T-helper 2 cell treated with Interferon-gamma antibody and Interleukin-4, amounts not matched to agents 5 μg/mL and 100 μg/mL, for 36 hours (primary cell): ENCODE measurements around the gene PATE3.

Experiments
- DNase-seq: peaks from one replicate; pipeline ENCODE4 v3.0.0; 2021; ENCODE audit warnings: low spot score
- H3K27ac Mint-ChIP-seq: one replicate; pipeline ENCODE4 v1.8.0; 2021; ENCODE audit warnings: mild to moderate bottlenecking, mixed read lengths
- H3K27me3 Mint-ChIP-seq: one replicate; pipeline ENCODE4 v1.8.0; 2021; ENCODE audit warnings: low read depth, mixed read lengths
- H3K36me3 Mint-ChIP-seq: one replicate; pipeline ENCODE4 v1.8.0; 2021; ENCODE audit warnings: low read depth, mixed read lengths
- H3K4me1 Mint-ChIP-seq: one replicate; pipeline ENCODE4 v1.8.0; 2021; ENCODE audit warnings: low read depth, mixed read lengths
- H3K4me3 Mint-ChIP-seq: one replicate; pipeline ENCODE4 v1.8.0; 2022; ENCODE audit warnings: mild to moderate bottlenecking, moderate library complexity, mixed read lengths
- H3K9me3 Mint-ChIP-seq: one replicate; pipeline ENCODE4 v1.8.0; 2021; ENCODE audit warnings: mixed read lengths

The PATE3 gene

DNA sequence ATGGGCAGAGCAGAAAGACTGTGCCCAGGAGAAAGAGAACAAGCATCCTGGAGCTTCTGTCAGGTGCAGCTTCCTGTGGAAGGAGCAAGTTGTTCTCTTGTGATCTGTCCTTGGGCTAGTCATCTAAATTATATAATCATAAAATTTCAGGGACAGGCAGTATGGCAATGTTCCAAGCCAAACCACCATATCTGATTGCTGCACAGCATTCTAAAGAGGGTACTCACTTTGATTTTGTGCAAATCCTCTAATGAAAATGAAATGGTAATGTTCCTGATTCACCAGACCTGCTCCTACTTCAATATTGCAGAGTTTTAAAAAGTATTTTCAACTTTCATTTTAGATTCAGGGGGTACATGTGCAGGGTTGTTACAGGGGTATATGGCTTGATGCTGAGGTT is 9.2 kb upstream of the PATE3 start, which contains the start of gene PATE2:
TSS of gene PATE2 (minus strand) at position 101 of the 400 bp plus-strand sequence. CDS start at position 46, 55 bp downstream.
- Mint-ChIP-seq H3K4me3 (no peak within 1 kb of the TSS), H3K36me3 (no peaks in the 10 kb centered on the region), H3K9me3 (no peaks in the 10 kb centered on the region), H3K27ac (no peak within 1 kb of the TSS), H3K27me3 (peaks cover 7% of the 10 kb centered on the region), H3K4me1 (peaks cover 2% of the 10 kb centered on the region)
- no peak for DNase-seq

DNA sequence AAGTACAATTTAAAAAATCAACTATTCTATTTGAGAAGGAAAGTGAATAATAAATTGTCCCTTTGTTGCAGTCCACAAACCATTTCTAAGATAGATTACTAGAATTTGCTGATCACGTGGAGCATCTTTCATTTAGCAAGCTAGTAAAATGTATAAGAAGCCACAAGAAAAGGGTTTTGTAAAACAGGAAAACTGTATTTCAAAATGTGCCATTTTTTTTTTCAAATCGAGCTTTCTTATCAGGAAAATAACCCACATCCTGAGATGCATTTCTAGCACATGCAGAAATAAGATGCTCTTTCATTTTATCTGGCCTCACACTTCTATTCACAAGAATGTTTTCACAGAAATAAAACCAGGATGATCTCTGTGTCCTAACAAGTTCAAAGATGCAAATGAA is 3.2 kb upstream of the PATE3 start:
- Mint-ChIP-seq H3K27me3 (peaks cover 12% of the 10 kb centered on the region), H3K4me3 (no peak overlapping the region), H3K27ac (no peak overlapping the region), H3K36me3 (no peaks in the 10 kb centered on the region), H3K9me3 (no peaks in the 10 kb centered on the region), H3K4me1 (peaks cover 2% of the 10 kb centered on the region)
- no peak for DNase-seq

DNA sequence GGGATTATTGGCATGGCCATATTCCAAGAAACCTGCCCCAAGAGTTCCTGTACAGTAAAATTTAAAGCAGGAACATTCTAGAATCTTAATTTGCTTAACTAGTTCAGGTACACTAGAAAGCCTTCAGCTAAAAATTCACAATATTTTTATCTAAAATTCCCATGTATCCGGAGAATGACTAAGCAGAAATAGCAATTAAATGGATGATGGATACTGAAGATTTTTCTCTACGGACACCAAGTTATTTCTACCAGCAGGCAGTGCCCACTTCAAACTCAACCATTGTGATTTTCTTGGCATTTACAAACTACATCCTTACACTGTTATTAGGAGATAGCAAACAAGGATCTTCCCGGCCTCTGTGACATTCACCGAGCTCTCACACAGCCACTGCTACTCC is 2.9 kb downstream of the PATE3 start:
- peaks cover 5% of the 10 kb centered on the region for H3K27me3 Mint-ChIP-seq
- H3K27ac Mint-ChIP-seq = no peak overlapping the region
- H3K4me3 Mint-ChIP-seq = no peak overlapping the region
- H3K36me3 Mint-ChIP-seq = no peaks in the 10 kb centered on the region
- no peaks in the 10 kb centered on the region for H3K4me1 Mint-ChIP-seq
- no peak for DNase-seq
- peaks cover 6% of the 10 kb centered on the region for H3K9me3 Mint-ChIP-seq

DNA sequence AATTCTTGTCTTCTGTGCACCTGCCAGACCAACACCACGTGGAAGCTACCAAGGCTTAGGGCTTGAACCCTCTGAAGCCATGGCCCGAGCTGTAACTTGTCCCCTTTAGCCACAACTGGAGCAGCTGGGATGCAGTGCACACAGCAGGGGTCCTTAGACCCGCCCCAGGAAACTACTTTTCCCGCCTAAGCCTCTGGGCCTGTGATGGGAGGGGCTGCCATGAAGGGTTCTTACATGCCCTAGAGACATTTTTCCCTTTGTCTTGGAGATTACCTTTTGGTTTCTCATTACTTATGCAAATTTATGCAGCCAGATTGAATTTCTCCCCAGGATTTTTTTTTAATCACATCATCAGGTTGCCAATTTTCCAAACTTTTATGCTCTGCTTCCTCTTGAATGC is 9.7 kb downstream of the PATE3 start:
- Mint-ChIP-seq H3K27ac (no peak overlapping the region), H3K9me3 (peaks cover 38% of the 10 kb centered on the region), H3K4me1 (no peaks in the 10 kb centered on the region), H3K4me3 (no peak overlapping the region), H3K27me3 (no peaks in the 10 kb centered on the region), H3K36me3 (no peaks in the 10 kb centered on the region)
- DNase-seq = no peak

DNA sequence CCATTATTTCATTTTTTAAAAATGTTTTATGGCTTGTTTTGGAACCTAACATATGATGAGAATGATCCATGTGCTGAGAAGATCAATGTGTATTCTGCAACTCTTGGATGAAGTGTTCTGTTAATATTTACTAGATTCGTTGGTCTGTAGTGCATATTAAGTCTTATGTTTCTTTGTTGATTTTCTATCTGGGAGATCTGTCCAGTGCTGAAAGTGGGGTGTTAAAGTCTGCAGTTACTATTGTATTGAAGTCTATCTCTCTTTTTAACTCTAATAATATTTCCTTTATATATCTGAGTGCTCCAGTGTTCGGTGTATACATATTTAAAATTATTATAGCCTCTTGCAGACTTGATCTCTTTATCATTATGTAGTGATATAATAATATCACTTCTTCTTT is 11.9 kb downstream of the PATE3 start:
- H3K4me3 Mint-ChIP-seq = no peak overlapping the region
- no peaks in the 10 kb centered on the region for H3K27me3 Mint-ChIP-seq
- H3K36me3 Mint-ChIP-seq = no peaks in the 10 kb centered on the region
- H3K27ac Mint-ChIP-seq = no peak overlapping the region
- no peaks in the 10 kb centered on the region for H3K4me1 Mint-ChIP-seq
- peaks cover 46% of the 10 kb centered on the region for H3K9me3 Mint-ChIP-seq
- DNase-seq = no peak

DNA sequence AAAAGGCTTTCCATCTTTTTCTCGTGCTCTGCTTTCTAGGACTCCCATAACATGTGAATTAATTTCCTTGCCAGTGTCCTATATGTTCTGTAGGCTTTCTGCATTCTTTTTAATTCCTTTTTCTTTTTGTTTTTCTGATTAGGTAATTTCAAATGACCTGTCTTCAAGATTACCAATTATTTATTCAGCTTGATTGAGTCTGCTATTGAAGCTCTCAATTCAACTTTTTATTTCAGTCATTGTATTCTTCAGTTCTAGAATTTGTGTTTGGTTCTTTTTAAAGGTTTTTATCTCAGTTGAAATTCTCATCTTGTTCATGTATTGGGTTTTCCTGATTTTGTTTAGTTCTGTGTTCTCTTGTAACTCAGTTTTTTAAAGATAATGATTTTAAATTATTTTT is 14.5 kb downstream of the PATE3 start:
- Mint-ChIP-seq H3K36me3 (no peaks in the 10 kb centered on the region), H3K9me3 (peaks cover 46% of the 10 kb centered on the region), H3K4me1 (no peaks in the 10 kb centered on the region), H3K4me3 (no peak overlapping the region), H3K27me3 (no peaks in the 10 kb centered on the region), H3K27ac (no peak overlapping the region)
- DNase-seq = no peak

DNA sequence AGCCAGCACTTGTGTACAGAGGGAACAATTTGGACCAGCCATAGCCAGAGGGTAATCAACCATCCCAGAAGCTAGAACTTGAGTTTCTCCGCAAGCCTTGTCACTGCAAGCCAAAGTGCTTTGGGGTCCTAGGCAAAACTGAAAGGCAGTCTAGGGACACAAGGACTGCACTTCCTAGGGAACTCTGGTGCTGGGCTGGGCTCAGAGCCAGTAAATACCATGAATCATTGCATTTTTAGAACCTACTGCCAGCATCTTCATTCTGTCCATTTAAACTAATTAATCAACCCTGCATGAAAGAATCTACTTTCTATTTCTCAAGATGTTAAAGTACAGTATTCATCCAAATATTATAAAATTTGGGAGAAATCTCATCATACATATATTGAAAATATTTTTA is 20.0 kb downstream of the PATE3 start:
- H3K27me3 Mint-ChIP-seq = no peaks in the 10 kb centered on the region
- H3K9me3 Mint-ChIP-seq = peaks cover 11% of the 10 kb centered on the region
- H3K4me3 Mint-ChIP-seq = no peak overlapping the region
- H3K36me3 Mint-ChIP-seq = no peaks in the 10 kb centered on the region
- no peak overlapping the region for H3K27ac Mint-ChIP-seq
- H3K4me1 Mint-ChIP-seq = no peaks in the 10 kb centered on the region
- DNase-seq = no peak

DNA sequence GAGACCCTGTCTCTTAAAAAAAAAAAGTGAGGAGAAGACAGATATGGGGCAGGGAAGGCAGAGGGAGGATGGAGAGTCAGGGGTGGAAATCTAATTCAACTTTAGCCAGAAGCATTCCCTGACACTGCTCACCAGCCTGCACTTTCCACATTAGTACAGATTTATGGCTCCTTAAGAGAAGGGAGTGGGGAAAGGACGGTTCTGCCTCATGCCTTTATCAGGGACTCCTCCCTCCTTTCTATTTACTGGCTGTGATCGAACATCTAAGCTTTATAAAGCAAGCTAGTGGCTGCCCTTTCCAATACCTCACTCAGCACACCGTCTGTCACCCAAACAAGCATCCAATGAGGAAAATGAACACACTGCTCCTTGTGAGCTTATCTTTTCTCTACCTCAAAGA is 45.1 kb downstream of the PATE3 start, which contains the start of gene PATE4:
TSS of gene PATE4 (plus strand) at position 301 of the 400 bp plus-strand sequence. CDS start at position 345, 44 bp downstream.
- H3K4me3 Mint-ChIP-seq = no peak within 1 kb of the TSS
- H3K4me1 Mint-ChIP-seq = no peaks in the 10 kb centered on the region
- peaks cover 4% of the 10 kb centered on the region for H3K27me3 Mint-ChIP-seq
- H3K9me3 Mint-ChIP-seq = no peaks in the 10 kb centered on the region
- DNase-seq = no peak
- no peak within 1 kb of the TSS for H3K27ac Mint-ChIP-seq
- no peaks in the 10 kb centered on the region for H3K36me3 Mint-ChIP-seq

DNA sequence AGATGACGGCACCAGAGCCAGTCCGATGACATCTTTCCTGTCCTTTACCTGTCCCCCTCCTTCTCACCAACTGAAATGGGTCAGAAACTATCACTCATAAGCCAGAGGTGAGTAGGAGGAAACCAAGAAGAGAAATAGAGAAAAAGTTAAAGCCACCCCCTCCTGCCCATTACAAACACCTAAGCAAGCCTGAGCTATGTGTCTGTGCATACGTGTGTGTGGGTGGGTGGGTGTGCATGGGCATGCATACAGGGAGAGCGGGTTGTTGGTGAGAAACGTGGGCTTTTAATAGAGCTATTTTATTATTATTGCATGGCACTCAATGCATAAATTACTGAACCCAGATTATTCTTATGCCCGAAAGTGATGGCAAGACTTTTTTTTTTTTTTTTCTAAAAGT is 47.8 kb downstream of the PATE3 start:
- DNase-seq = no peak
- H3K9me3 Mint-ChIP-seq = no peaks in the 10 kb centered on the region
- H3K27ac Mint-ChIP-seq = no peak overlapping the region
- no peak overlapping the region for H3K4me3 Mint-ChIP-seq
- no peaks in the 10 kb centered on the region for H3K4me1 Mint-ChIP-seq
- no peaks in the 10 kb centered on the region for H3K36me3 Mint-ChIP-seq
- H3K27me3 Mint-ChIP-seq = peaks cover 6% of the 10 kb centered on the region
